Activated CD8-positive, alpha-beta T cell treated with anti-CD3 and anti-CD28 coated beads, Interleukin-2, amount 10 ng/mL, durations not matched to agents 7 days and 5 days (primary cell): ENCODE data around the gene ZACN. TPM values are rescaled to one million over a fixed set of nuclear protein-coding genes. Genes with fewer than 3 reads are reported as not detected.
"Not testable (repeated sequence)": the region's sequence is repeated elsewhere in the genome, so short reads cannot be mapped to it uniquely, and the experiment has no call there.

Source experiments
- ATAC-seq: fragments of 150-1000 bp; cut with Tn5 transposase; one replicate; pipeline ENCODE4 v1.10.0; 2021; ENCODE audit warnings: moderate library complexity
- CTCF ChIA-PET: fragments of 350-600 bp; sonication (Branson Sonifier 250); formaldehyde crosslinking; loops from one replicate; lab custom pipeline; 2021; ENCODE audit warnings: antibody characterized with exemption; lab: Charles Lee
- POLR2A ChIA-PET: fragments of 350-600 bp; sonication (Branson Sonifier 250); formaldehyde crosslinking; loops from one replicate; lab custom pipeline; 2021; ENCODE audit warnings: antibody characterized with exemption; lab: Charles Lee
- DNase-seq: peaks from one replicate; pipeline ENCODE4 v3.0.0-alpha.2; 2020
- H3K27ac Mint-ChIP-seq: one replicate; pipeline ENCODE4 v1.8.0; 2021; ENCODE audit warnings: mild to moderate bottlenecking, mixed read lengths
- H3K27me3 Mint-ChIP-seq: one replicate; pipeline ENCODE4 v1.8.0; 2021; ENCODE audit warnings: low read depth, mixed read lengths
- H3K36me3 Mint-ChIP-seq: one replicate; pipeline ENCODE4 v1.8.0; 2021; ENCODE audit warnings: low read depth, mixed read lengths
- H3K4me1 Mint-ChIP-seq: one replicate; pipeline ENCODE4 v1.8.0; 2021; ENCODE audit warnings: low read depth, mixed read lengths
- H3K4me3 Mint-ChIP-seq: one replicate; pipeline ENCODE4 v1.8.0; 2021; ENCODE audit warnings: mild to moderate bottlenecking, mixed read lengths
- H3K9me3 Mint-ChIP-seq: one replicate; pipeline ENCODE4 v1.8.0; 2022; ENCODE audit warnings: mixed read lengths; ENCODE audit not compliant: insufficient read depth
- total RNA-seq, 2 experiments: library from RNA; stranded (reverse); gene quantifications; one replicate each; pipeline ENCODE4 v1.2.3, GENCODE V29; 2021

ZACN gene
- total RNA-seq, 2 experiments from 2014 or later, result 0.18 to 0.34 TPM

GRCh38 chr17:76056882-76057281, 22.1 kb upstream of the ZACN start:
- H3K27ac Mint-ChIP-seq, result no peak overlapping the region
- peaks cover 49% of the 10 kb centered on the region for H3K36me3 Mint-ChIP-seq
- no peaks in the 10 kb centered on the region for H3K27me3 Mint-ChIP-seq
- no peak for DNase-seq
- CTCF ChIA-PET, result interaction anchor here (0.7 to 2.6 kb wide), 5 partner anchors 24 to 341 kb away, joined by 3 to 25 read pairs (median 4); no protein-coding TSS in a partner anchor
- peaks cover 2% of the 10 kb centered on the region for H3K4me1 Mint-ChIP-seq
- ATAC-seq, result no peak
- H3K4me3 Mint-ChIP-seq, result no peak overlapping the region
- POLR2A ChIA-PET, result no interaction called here
- no peaks in the 10 kb centered on the region for H3K9me3 Mint-ChIP-seq

GRCh38 chr17:76058264-76058663, 20.7 kb upstream of the ZACN start:
- H3K4me3 Mint-ChIP-seq, H3K9me3 Mint-ChIP-seq, H3K27ac Mint-ChIP-seq, ATAC-seq, POLR2A ChIA-PET, H3K27me3 Mint-ChIP-seq, H3K4me1 Mint-ChIP-seq, DNase-seq: not testable (repeated sequence)
- peaks cover 52% of the 10 kb centered on the region for H3K36me3 Mint-ChIP-seq
- CTCF ChIA-PET, result interaction anchor here (1.4 to 2.6 kb wide), 2 partner anchors 29 to 44 kb away, joined by 4 to 25 read pairs; no protein-coding TSS in a partner anchor

GRCh38 chr17:76063875-76064546, 15.0 kb upstream of the ZACN start:
- Mint-ChIP-seq H3K9me3 (no peaks in the 10 kb centered on the region), H3K36me3 (peaks cover 59% of the 10 kb centered on the region), H3K27me3 (no peaks in the 10 kb centered on the region), H3K4me1 (peaks cover 9% of the 10 kb centered on the region), H3K27ac (peak overlapping the region; percentile 26), H3K4me3 (no peak overlapping the region)
- ATAC-seq (no peak), DNase-seq (no peak)
- POLR2A ChIA-PET, result interaction anchor here (1.0 kb wide), 1 partner anchor 39 kb away, joined by 3 read pairs; the partner anchor contains the start of gene EXOC7
- CTCF ChIA-PET, result interaction anchor here (0.7 to 3.7 kb wide), 11 partner anchors 17 to 850 kb away, joined by 3 to 30 read pairs (median 4); partner anchors contain the start of genes CDK3 and MRPL38

GRCh38 chr17:76065775-76066174, 13.2 kb upstream of the ZACN start:
- peaks cover 18% of the 10 kb centered on the region for H3K4me1 Mint-ChIP-seq

GRCh38 chr17:76071531-76072147, 7.3 kb upstream of the ZACN start:
- Mint-ChIP-seq H3K27me3 (peaks cover 26% of the 10 kb centered on the region), H3K36me3 (peaks cover 22% of the 10 kb centered on the region), H3K9me3 (no peaks in the 10 kb centered on the region), H3K4me3 (peak overlapping the region; percentile 96), H3K4me1 (peaks cover 41% of the 10 kb centered on the region), H3K27ac (peak overlapping the region; percentile 91)
- POLR2A ChIA-PET, result interaction anchor here (0.6 to 1.0 kb wide), 5 partner anchors 39 to 282 kb away, joined by 3 to 6 read pairs (median 3); partner anchors contain the start of gene PRPSAP1
- CTCF ChIA-PET, result interaction anchor here (0.8 to 2.1 kb wide), 6 partner anchors 8 to 326 kb away, joined by 3 to 19 read pairs (median 5); no protein-coding TSS in a partner anchor
- ATAC-seq, result peak; percentile 5
- DNase-seq, result no peak

More at GRCh38 chr17:76065775-76066174, 13.2 kb upstream of the ZACN start:
- H3K9me3 Mint-ChIP-seq, result no peaks in the 10 kb centered on the region
- CTCF ChIA-PET, result interaction anchor here (0.8 to 3.7 kb wide), 3 partner anchors 32 to 60 kb away, joined by 3 to 30 read pairs (median 4); no protein-coding TSS in a partner anchor
- ATAC-seq (no peak), DNase-seq (no peak)
- no peak overlapping the region for H3K27ac Mint-ChIP-seq
- H3K27me3 Mint-ChIP-seq, result no peaks in the 10 kb centered on the region
- H3K36me3 Mint-ChIP-seq, result peaks cover 53% of the 10 kb centered on the region
- POLR2A ChIA-PET, result interaction anchor here (0.9 to 1.5 kb wide), 2 partner anchors 8 to 16 kb away, joined by 4 to 5 read pairs; no protein-coding TSS in a partner anchor
- no peak overlapping the region for H3K4me3 Mint-ChIP-seq

- H3K27me3 Mint-ChIP-seq, result peaks cover 33% of the 10 kb centered on the region
- H3K9me3 Mint-ChIP-seq, result no peaks in the 10 kb centered on the region
- peaks cover 46% of the 10 kb centered on the region for H3K4me1 Mint-ChIP-seq
Measured at GRCh38 chr17:76072148-76072858, 6.7 kb upstream of the ZACN start, which contains the start of gene SRP68. TSS of gene SRP68 (minus strand) at chr17:76072517. CDS start at chr17:76072491, 26 bp downstream.

GRCh38 chr17:76074390-76075363, 4.3 kb upstream of the ZACN start, which contains the start of gene GALR2:
TSS of gene GALR2 (plus strand) at chr17:76074781. CDS start at chr17:76074884, 103 bp downstream.
- CTCF ChIA-PET, result interaction anchor here (2.0 kb wide), 1 partner anchor 60 kb away, joined by 6 read pairs; no protein-coding TSS in a partner anchor
- Mint-ChIP-seq H3K36me3 (peaks cover 9% of the 10 kb centered on the region), H3K9me3 (no peaks in the 10 kb centered on the region), H3K27me3 (peaks cover 53% of the 10 kb centered on the region), H3K27ac (no peak within 1 kb of the TSS), H3K4me3 (no peak within 1 kb of the TSS), H3K4me1 (peaks cover 50% of the 10 kb centered on the region)
- ATAC-seq, result no peak
- DNase-seq, result no peak
- POLR2A ChIA-PET, result interaction anchor here (1.0 kb wide), 1 partner anchor 197 kb away, joined by 3 read pairs; no protein-coding TSS in a partner anchor

More at GRCh38 chr17:76072148-76072858, 6.7 kb upstream of the ZACN start, which contains the start of gene SRP68:
- peak within 1 kb of the TSS; percentile 91 for H3K27ac Mint-ChIP-seq
- ChIA-PET CTCF (interaction anchor here (1.0 to 2.1 kb wide), 5 partner anchors 7 to 325 kb away, joined by 3 to 19 read pairs (median 5); no protein-coding TSS in a partner anchor), POLR2A (interaction anchor here (0.9 to 1.0 kb wide), 4 partner anchors 39 to 281 kb away, joined by 3 to 6 read pairs (median 4); partner anchors contain the start of gene PRPSAP1)
- DNase-seq, result peak; percentile 89
- peak within 1 kb of the TSS; percentile 96 for H3K4me3 Mint-ChIP-seq
- peak; percentile 97 for ATAC-seq
- peaks cover 19% of the 10 kb centered on the region for H3K36me3 Mint-ChIP-seq

- no peak for DNase-seq
- POLR2A ChIA-PET, result interaction anchor here (1.0 to 1.3 kb wide), 2 partner anchors 28 to 196 kb away, joined by 3 to 4 read pairs; partner anchors contain the start of gene EXOC7
- Mint-ChIP-seq H3K4me1 (peaks cover 43% of the 10 kb centered on the region), H3K27ac (no peak overlapping the region), H3K4me3 (no peak overlapping the region), H3K9me3 (no peaks in the 10 kb centered on the region), H3K36me3 (peaks cover 8% of the 10 kb centered on the region), H3K27me3 (peaks cover 54% of the 10 kb centered on the region)
- ATAC-seq, result no peak
- CTCF ChIA-PET, result interaction anchor here (2.0 kb wide), 1 partner anchor 61 kb away, joined by 6 read pairs; no protein-coding TSS in a partner anchor
Measured at GRCh38 chr17:76075364-76076145, 3.4 kb upstream of the ZACN start.

- DNase-seq (no peak), ATAC-seq (no peak)
- peaks cover 37% of the 10 kb centered on the region for H3K4me1 Mint-ChIP-seq
- no peaks in the 10 kb centered on the region for H3K9me3 Mint-ChIP-seq
- H3K27ac Mint-ChIP-seq, result no peak overlapping the region
- H3K27me3 Mint-ChIP-seq, result peaks cover 54% of the 10 kb centered on the region
- POLR2A ChIA-PET, result interaction anchor here (0.9 to 1.3 kb wide), 2 partner anchors 28 to 65 kb away, joined by 3 to 4 read pairs; partner anchors contain the start of gene EXOC7
- peaks cover 5% of the 10 kb centered on the region for H3K36me3 Mint-ChIP-seq
- CTCF ChIA-PET, result interaction anchor here (1.0 to 2.1 kb wide), 3 partner anchors 62 to 322 kb away, joined by 3 to 7 read pairs (median 5); no protein-coding TSS in a partner anchor
- peak overlapping the region; percentile 67 for H3K4me3 Mint-ChIP-seq
Measured at GRCh38 chr17:76076146-76076764, 2.7 kb upstream of the ZACN start.
